ENCODE results near the gene PAFAH1B2.

The PAFAH1B2 gene

DNA sequence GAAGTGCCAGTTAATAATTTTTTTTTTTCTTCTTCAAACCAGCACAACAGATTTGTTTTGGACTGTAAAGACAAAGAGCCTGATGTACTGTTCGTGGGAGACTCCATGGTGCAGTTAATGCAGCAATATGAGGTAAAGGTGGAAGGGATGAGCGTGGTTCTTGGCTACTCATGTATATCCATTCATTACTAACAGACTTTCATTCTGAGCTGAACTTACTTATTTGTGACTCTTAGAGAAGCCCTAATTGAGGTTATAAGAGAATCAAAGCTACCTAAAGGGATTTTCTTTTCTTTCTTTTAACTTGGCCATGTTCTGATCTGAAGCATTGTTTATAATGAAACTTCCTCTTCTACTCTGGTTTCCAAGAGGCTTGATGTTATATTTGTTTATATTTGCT lies 15.8 kb downstream of the PAFAH1B2 start:
- TF ChIP-seq, protein P1, sequence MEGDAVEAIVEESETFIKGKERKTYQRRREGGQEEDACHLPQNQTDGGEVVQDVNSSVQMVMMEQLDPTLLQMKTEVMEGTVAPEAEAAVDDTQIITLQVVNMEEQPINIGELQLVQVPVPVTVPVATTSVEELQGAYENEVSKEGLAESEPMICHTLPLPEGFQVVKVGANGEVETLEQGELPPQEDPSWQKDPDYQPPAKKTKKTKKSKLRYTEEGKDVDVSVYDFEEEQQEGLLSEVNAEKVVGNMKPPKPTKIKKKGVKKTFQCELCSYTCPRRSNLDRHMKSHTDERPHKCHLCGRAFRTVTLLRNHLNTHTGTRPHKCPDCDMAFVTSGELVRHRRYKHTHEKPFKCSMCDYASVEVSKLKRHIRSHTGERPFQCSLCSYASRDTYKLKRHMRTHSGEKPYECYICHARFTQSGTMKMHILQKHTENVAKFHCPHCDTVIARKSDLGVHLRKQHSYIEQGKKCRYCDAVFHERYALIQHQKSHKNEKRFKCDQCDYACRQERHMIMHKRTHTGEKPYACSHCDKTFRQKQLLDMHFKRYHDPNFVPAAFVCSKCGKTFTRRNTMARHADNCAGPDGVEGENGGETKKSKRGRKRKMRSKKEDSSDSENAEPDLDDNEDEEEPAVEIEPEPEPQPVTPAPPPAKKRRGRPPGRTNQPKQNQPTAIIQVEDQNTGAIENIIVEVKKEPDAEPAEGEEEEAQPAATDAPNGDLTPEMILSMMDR (IDR thresholded peaks at IDR 0.05; ENCODE audit: low read depth, low read length, missing control alignments) = no peak
- no peak overlapping the region for H3K4me3 ChIP-seq (replicated peaks; ENCODE audit: low read depth, low read length)
- DNase-seq (ENCODE audit: extremely low read depth, low read depth) = no peak

DNA sequence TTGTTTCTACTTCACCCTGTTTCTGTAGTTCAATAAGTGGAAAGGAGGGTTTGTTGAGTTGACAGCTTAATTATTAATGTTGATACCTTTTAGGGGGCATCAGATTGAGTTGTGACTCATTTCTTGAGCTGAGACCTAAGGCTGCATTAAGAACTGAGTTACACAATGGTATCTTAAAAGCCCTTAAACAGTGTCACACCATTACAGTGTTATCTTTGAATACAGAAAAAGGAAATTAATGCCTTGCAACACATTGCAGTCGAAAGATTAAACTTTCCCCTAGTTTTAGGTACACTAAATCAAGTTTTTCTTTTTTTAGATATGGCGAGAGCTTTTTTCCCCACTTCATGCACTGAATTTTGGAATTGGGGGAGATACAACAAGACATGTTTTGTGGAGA lies 16.7 kb downstream of the PAFAH1B2 start:
- TF ChIP-seq, protein P1 (IDR thresholded peaks at IDR 0.05; ENCODE audit: low read depth, low read length, missing control alignments) = no peak
- H3K4me3 ChIP-seq (replicated peaks; ENCODE audit: low read depth, low read length) = no peak overlapping the region
- DNase-seq (ENCODE audit: extremely low read depth, low read depth) = no peak

DNA sequence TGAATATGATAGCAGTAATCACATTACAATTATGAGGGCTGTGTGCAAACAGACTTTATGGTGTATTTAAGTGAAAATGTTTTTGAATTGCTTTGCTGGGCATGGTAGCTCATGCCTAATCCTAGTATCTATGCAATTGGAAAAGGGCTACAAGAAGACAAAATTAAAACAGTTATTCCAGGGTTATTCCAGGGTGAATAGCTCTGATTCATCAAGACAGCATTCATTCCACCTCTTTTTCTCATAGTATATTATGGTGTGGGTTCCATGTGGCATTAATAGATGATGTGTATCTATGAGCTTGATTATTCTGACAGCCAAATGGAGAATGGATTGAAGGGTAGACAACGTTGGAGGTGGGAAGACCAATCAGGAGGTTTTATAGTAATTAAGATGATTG lies 22.4 kb downstream of the PAFAH1B2 start:
- DNase-seq (ENCODE audit: extremely low read depth, low read depth) = no peak
- H3K4me3 ChIP-seq (replicated peaks; ENCODE audit: low read depth, low read length) = no peak overlapping the region
- TF ChIP-seq, protein P1 (IDR thresholded peaks at IDR 0.05; ENCODE audit: low read depth, low read length, missing control alignments) = no peak

DNA sequence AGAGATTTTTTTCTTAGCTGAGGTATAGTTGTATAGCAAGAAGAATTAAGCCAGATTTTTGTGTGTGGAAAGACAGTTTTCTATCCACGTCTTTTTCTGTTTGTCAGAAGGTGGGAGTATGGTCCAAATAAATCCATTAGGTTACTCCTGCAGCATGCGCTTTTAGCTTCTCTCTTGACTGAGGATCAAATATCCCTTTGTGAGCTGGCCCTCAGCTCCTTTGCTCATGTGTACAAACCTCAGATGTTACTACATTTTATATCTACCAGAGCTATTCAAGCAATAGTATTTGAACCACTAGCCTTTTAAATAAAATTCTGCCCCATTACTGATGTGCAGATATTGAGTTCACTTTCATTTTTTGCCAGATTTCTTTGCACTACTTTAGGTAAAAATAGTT lies 25.6 kb downstream of the PAFAH1B2 start:
- no peak for DNase-seq (ENCODE audit: extremely low read depth, low read depth)
- TF ChIP-seq, protein P1 (IDR thresholded peaks at IDR 0.05; ENCODE audit: low read depth, low read length, missing control alignments) = no peak

DNA sequence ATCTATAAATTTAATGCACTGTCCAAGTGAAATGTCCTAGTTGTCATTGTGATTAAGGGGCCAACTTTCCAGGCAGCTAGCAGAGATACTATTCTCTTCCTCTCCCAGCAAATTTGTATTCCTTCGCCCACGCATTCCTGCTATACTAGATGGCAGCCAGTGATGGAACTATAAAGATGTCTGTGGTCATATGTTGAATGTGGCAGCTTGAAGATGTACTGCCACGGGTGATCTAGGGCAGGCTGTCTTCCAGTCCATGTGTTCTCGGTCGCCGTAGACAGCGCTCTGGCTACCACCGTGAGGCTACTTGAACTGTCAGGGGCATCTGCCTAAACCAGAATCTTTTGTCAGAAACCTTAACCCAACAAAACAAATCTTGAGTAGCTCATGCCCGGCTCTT lies 26.1 kb downstream of the PAFAH1B2 start:
- no peak overlapping the region for H3K4me3 ChIP-seq (replicated peaks; ENCODE audit: low read depth, low read length)
- TF ChIP-seq, protein P1 (IDR thresholded peaks at IDR 0.05; ENCODE audit: low read depth, low read length, missing control alignments) = no peak
- no peak for DNase-seq (ENCODE audit: extremely low read depth, low read depth)

More for the DNA sequence above, 25.6 kb downstream of the PAFAH1B2 start:
- no peak overlapping the region for H3K4me3 ChIP-seq (replicated peaks; ENCODE audit: low read depth, low read length)

DNA sequence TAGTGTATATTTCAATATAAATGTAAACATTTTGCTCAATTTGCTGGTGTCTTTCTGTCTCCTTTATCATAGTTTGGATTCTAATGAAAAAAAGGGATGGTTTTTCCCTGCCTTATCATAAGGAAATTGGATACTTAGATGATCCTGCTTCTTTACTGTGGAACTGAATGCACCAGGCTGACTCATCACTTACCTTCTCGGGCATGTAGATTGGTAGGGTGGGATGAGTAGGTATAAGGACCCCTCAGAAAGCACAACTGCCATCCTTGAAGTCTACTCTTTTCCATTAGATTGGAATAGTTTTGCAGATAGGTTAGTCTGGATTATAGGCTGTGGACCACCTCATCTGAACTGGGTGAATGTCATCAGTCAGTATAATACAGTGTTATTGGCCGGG lies 26.9 kb downstream of the PAFAH1B2 start:
- TF ChIP-seq, protein P1 (IDR thresholded peaks at IDR 0.05; ENCODE audit: low read depth, low read length, missing control alignments) = no peak
- no peak overlapping the region for H3K4me3 ChIP-seq (replicated peaks; ENCODE audit: low read depth, low read length)
- DNase-seq (ENCODE audit: extremely low read depth, low read depth) = no peak

DNA sequence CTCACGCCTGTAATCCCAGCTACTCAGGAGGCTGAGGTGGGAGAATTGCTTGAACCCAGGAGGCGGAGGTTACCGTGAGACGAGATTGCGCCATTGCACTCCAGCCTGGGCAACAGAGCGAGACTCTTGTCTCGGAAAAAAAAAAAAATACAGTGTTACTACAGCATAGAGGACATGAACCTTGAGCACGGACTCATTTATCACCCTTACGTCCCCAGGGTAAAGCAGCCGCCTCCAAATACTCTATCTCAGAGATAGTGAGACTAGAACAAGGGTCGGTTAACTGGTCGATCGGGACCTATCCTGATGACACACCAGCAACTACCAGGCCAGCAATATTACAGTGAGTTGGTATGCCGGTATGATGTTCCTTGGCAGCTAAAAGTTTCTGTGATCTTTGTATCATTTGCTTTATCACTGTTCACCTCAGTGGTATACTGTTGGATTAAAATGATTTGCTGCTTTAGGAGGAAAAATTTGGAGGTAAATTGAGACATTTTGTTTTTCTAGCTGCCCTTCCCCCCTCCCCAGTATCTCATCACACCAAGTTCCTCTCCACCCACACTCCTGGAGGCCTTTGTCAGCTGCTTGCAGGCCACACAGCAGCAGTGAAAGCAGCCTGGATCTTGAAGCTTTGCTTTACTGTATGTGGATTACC lies 27.4 kb downstream of the PAFAH1B2 start:
- H3K4me3 ChIP-seq (replicated peaks; ENCODE audit: low read depth, low read length) = no peak overlapping the region
- no peak for DNase-seq (ENCODE audit: extremely low read depth, low read depth)
- TF ChIP-seq, protein P1 (IDR thresholded peaks at IDR 0.05; ENCODE audit: low read depth, low read length, missing control alignments) = no peak
